OCI-LY1 (cell line): ENCODE measurements around the gene AK2.
"Not testable (repeated sequence)": the region's sequence is repeated elsewhere in the genome, so short reads cannot be mapped to it uniquely, and the experiment has no call there.

ENCODE experiments used
- H2AFZ ChIP-seq: fragments of 200-600 bp; sonication (generic), shearing (Covaris generic); 2 replicates; pipeline ENCODE4 v1.6.0; 2014; ENCODE audit warnings: antibody characterized with exemption, mild to moderate bottlenecking, low read length
- H3F3A ChIP-seq: fragments of 200-600 bp; sonication (generic), shearing (Covaris generic); 2 replicates; pipeline ENCODE4 v1.6.0; 2014; ENCODE audit warnings: mild to moderate bottlenecking, antibody characterized with exemption, low read length, moderate library complexity; ENCODE audit not compliant: insufficient read depth
- H3K27ac ChIP-seq: fragments of 200-600 bp; sonication (generic); 2 replicates; pipeline ENCODE4 v1.5.1; 2014; ENCODE audit warnings: low read length, mixed run types, mild to moderate bottlenecking, low read depth; ENCODE audit not compliant: poor library complexity, severe bottlenecking
- H3K27me3 ChIP-seq: fragments of 200-600 bp; sonication (generic); 2 replicates; pipeline ENCODE4 v1.6.0; 2014; ENCODE audit warnings: antibody characterized with exemption, mild to moderate bottlenecking, low read length, moderate library complexity; ENCODE audit not compliant: insufficient read depth
- H3K36me3 ChIP-seq: fragments of 200-600 bp; sonication (generic); 2 replicates; pipeline ENCODE4 v1.6.1; 2014; ENCODE audit warnings: mild to moderate bottlenecking, antibody characterized with exemption, low read length, moderate library complexity, mixed read lengths; ENCODE audit not compliant: insufficient read depth
- H3K4me1 ChIP-seq: fragments of 200-600 bp; sonication (generic); 2 replicates; pipeline ENCODE4 v1.5.1; 2014; ENCODE audit warnings: mild to moderate bottlenecking, low read length, moderate library complexity; ENCODE audit not compliant: insufficient read depth, severe bottlenecking
- H3K4me2 ChIP-seq: fragments of 200-600 bp; sonication (generic), shearing (Covaris generic); 2 replicates; pipeline ENCODE4 v1.6.1; 2014; ENCODE audit warnings: low read length
- H3K4me3 ChIP-seq: fragments of 200-600 bp; sonication (generic); 2 replicates; pipeline ENCODE4 v1.5.1; 2014; ENCODE audit warnings: low read length, low read depth, mild to moderate bottlenecking, mixed read lengths; ENCODE audit not compliant: poor library complexity, severe bottlenecking
- H3K79me2 ChIP-seq: fragments of 200-600 bp; shearing (Covaris generic); 2 replicates; pipeline ENCODE4 v1.6.1; 2016; ENCODE audit warnings: mixed run types, low read length, mixed read lengths; ENCODE audit not compliant: insufficient read depth
- H3K9ac ChIP-seq: fragments of 200-600 bp; sonication (generic), shearing (Covaris generic); 2 replicates; pipeline ENCODE4 v1.6.1; 2014; ENCODE audit warnings: mild to moderate bottlenecking, low read length, mixed read lengths
- H3K9me2 ChIP-seq: fragments of 200-600 bp; sonication (generic), shearing (Covaris generic); 2 replicates; pipeline ENCODE4 v1.6.1; 2014; ENCODE audit warnings: low read depth, mild to moderate bottlenecking, low read length, mixed read lengths
- H3K9me3 ChIP-seq: fragments of 200-600 bp; shearing (Covaris generic); 2 replicates; pipeline ENCODE4 v1.6.1; 2014; ENCODE audit warnings: low read length, mixed read lengths
- H4K20me1 ChIP-seq: fragments of 200-600 bp; sonication (generic), shearing (Covaris generic); 2 replicates; pipeline ENCODE4 v1.6.0; 2016; ENCODE audit warnings: mild to moderate bottlenecking, low read length; ENCODE audit not compliant: insufficient read depth
- EZH2 ChIP-seq: fragments of 200-600 bp; sonication (generic), shearing (Covaris generic); IDR thresholded peaks from 2 replicates; pipeline ENCODE4 v1.8.0; 2017; ENCODE audit warnings: borderline replicate concordance, mixed run types, mild to moderate bottlenecking, antibody characterized with exemption, low read length, moderate library complexity, mixed read lengths
- TF ChIP-seq, protein P1 (sequence below): fragments of 200-600 bp; sonication (generic), shearing (Covaris generic); IDR thresholded peaks from 2 replicates; pipeline ENCODE4 v1.5.1; 2017; ENCODE audit warnings: mild to moderate bottlenecking, antibody characterized with exemption, low read length, moderate library complexity, mixed read lengths

The AK2 gene

GRCh38 chr1:32978854-32979253 is 57.8 kb downstream of the AK2 start:
- no peaks in the 10 kb centered on the region for H3K9me2 ChIP-seq
- H3K4me3 ChIP-seq = no peak overlapping the region
- no peak overlapping the region for H3K27ac ChIP-seq
- H3K9ac ChIP-seq = no peak overlapping the region
- no peak overlapping the region for H2AFZ ChIP-seq
- no peak overlapping the region for H3K4me2 ChIP-seq
- H3K27me3 ChIP-seq = no peaks in the 10 kb centered on the region
- H4K20me1 ChIP-seq = no peaks in the 10 kb centered on the region
- H3K36me3 ChIP-seq = no peaks in the 10 kb centered on the region
- no peaks in the 10 kb centered on the region for H3K9me3 ChIP-seq
- H3K4me1 ChIP-seq = peaks cover 25% of the 10 kb centered on the region
- no peaks in the 10 kb centered on the region for H3K79me2 ChIP-seq
- H3F3A ChIP-seq = no peaks in the 10 kb centered on the region
- TF ChIP-seq EZH2 = no peak
- TF ChIP-seq, protein P1, sequence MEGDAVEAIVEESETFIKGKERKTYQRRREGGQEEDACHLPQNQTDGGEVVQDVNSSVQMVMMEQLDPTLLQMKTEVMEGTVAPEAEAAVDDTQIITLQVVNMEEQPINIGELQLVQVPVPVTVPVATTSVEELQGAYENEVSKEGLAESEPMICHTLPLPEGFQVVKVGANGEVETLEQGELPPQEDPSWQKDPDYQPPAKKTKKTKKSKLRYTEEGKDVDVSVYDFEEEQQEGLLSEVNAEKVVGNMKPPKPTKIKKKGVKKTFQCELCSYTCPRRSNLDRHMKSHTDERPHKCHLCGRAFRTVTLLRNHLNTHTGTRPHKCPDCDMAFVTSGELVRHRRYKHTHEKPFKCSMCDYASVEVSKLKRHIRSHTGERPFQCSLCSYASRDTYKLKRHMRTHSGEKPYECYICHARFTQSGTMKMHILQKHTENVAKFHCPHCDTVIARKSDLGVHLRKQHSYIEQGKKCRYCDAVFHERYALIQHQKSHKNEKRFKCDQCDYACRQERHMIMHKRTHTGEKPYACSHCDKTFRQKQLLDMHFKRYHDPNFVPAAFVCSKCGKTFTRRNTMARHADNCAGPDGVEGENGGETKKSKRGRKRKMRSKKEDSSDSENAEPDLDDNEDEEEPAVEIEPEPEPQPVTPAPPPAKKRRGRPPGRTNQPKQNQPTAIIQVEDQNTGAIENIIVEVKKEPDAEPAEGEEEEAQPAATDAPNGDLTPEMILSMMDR = no peak

DNA sequence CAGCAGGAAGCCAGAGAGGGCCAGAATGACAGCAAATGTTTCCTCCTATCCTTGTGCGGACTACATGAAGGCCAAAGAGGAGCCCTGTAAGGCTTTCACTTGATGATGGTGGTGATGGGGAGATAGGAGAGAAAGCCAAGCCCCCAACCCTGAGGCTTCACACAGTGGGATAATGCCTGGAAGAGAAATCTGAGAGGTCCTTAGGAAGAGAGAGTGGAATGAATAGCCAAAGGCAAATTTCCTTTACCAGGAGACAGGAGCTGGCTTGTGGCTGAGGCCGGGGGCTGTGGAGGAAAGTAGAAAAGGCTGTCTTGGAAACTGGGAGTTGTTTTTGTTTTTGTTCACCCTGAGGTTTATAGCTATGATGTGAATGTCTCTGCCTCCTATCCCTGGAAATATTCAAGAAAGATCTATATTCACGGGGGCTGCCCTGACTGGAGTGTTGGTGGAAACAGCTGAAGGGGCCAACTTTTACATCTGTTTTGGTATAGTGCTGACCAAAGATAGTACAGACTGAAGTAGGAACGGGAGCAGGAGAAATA is 59.1 kb downstream of the AK2 start:
- no peak overlapping the region for H2AFZ ChIP-seq
- H3K27me3 ChIP-seq = no peaks in the 10 kb centered on the region
- no peak overlapping the region for H3K27ac ChIP-seq
- TF ChIP-seq, protein P1 = no peak
- H3K4me2 ChIP-seq = no peak overlapping the region
- peaks cover 25% of the 10 kb centered on the region for H3K4me1 ChIP-seq
- H3K79me2 ChIP-seq = no peaks in the 10 kb centered on the region
- no peaks in the 10 kb centered on the region for H3F3A ChIP-seq
- no peaks in the 10 kb centered on the region for H3K9me3 ChIP-seq
- no peak overlapping the region for H3K4me3 ChIP-seq
- H4K20me1 ChIP-seq = no peaks in the 10 kb centered on the region
- H3K9me2 ChIP-seq = no peaks in the 10 kb centered on the region
- H3K36me3 ChIP-seq = no peaks in the 10 kb centered on the region
- H3K9ac ChIP-seq = no peak overlapping the region

DNA sequence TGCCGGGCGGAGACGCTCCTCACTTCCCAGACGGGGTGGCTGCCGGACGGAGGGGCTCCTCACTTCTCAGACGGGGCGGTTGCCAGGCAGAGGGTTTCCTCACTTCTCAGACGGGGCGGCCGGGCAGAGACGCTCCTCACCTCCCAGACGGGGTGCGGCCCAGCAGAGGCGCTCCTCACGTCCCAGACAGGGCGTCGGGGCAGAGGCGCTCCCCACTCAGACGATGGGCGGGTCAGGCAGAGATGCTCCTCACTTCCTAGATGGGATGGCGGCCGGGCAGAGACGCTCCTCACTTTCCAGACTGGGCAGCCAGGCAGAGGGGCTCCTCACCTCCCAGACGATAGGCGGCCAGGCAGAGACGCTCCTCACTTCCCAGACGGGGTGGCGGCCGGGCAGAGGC is 61.6 kb downstream of the AK2 start:
- not testable (repeated sequence) for H3K4me1 ChIP-seq

GRCh38 chr1:32973458-32973857 is 63.2 kb downstream of the AK2 start:
- not testable (repeated sequence) for H3K4me3 ChIP-seq, H3K9me2 ChIP-seq, H3K9me3 ChIP-seq, H4K20me1 ChIP-seq, H3K27ac ChIP-seq, H3K79me2 ChIP-seq, H3K9ac ChIP-seq, H3K27me3 ChIP-seq, H3K4me1 ChIP-seq, H3K36me3 ChIP-seq, H2AFZ ChIP-seq, H3F3A ChIP-seq, H3K4me2 ChIP-seq

More for the DNA sequence above, 61.6 kb downstream of the AK2 start:
- not testable (repeated sequence) for H3K9me2 ChIP-seq, H3K27me3 ChIP-seq, H2AFZ ChIP-seq, H3K4me2 ChIP-seq, H3K9me3 ChIP-seq, H3K4me3 ChIP-seq, H4K20me1 ChIP-seq, H3K9ac ChIP-seq, H3F3A ChIP-seq, H3K27ac ChIP-seq, H3K79me2 ChIP-seq, H3K36me3 ChIP-seq
